Body of pancreas (tissue), 4 donors: ENCODE measurements around the gene PPP1R9B.

ENCODE experiments used
- CTCF ChIP-seq, 7 experiments: fragments of 450-650 bp in 4 of 7; fragments of 200-600 bp in 3 of 7; sonication (generic) in 3 of 7; IDR thresholded peaks; one replicate each; pipeline ENCODE4 v1.5.1; 2016 to 2019; ENCODE audit warnings: antibody characterized with exemption in 7 of 7
- POLR2A ChIP-seq, 3 donors: fragments of 450-650 bp; IDR thresholded peaks; one replicate each; pipeline ENCODE4 v1.6.1; 2016; ENCODE audit warnings: antibody characterized with exemption in 3 of 3, mild to moderate bottlenecking in 2 of 3

DNA sequence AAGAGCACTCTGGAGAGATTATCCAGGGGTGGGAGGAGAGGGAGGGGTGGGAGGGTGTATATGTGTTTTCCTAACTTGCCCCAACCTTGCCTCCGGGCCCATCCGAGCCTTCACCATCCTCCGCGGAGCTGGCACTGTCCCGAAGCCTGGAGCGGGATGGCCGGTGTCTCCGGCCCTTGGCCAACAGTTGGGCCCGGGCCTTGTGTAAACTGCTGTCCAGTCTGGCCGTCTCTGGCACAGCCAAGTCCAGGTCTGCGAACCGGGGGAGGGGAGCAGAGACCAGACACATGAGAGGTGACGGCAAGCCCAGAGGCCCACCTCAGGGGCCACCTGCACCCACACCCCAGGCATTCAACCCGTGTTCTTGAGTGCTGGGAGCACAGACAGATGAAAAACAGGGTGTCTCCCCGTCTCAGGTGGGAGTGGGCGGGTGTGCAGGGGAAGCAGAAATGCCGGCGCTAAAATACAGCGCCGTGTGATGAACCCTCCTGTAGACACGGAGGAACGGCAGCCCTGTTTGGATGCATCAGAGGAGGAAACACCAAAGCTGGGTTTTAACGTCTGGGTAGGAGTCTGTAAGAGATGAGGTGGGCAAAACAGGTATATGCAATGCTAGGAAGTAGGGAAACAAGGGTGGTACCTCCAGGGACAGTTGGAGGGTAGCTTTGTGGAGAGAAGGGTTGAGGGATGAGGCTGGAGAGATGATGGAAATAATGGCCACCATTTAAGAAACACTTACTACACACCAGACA is 32.2 kb downstream of the PPP1R9B start:
- TF ChIP-seq CTCF (IDR thresholded peaks at IDR 0.05), result no peak
- TF ChIP-seq POLR2A (IDR thresholded peaks at IDR 0.05), result no peak
